Colonic mucosa (tissue), 4 donors: ENCODE measurements around the gene FBXO44. TPM values are rescaled to one million over a fixed set of nuclear protein-coding genes. Genes with fewer than 3 reads are reported as not detected.

Source experiments
- DNase-seq: peaks from one replicate; pipeline ENCODE4 v3.0.0-alpha.2; 2020
- H3K27ac ChIP-seq: fragments of 200-600 bp; one replicate; pipeline ENCODE4 v1.8.0; 2021
- H3K27me3 ChIP-seq: fragments of 200-600 bp; one replicate; pipeline ENCODE4 v1.8.0; 2021
- H3K36me3 ChIP-seq: fragments of 200-600 bp; one replicate; pipeline ENCODE4 v1.8.0; 2021
- H3K4me1 ChIP-seq: fragments of 200-600 bp; one replicate; pipeline ENCODE4 v1.8.0; 2021; ENCODE audit warnings: mild to moderate bottlenecking
- H3K4me3 ChIP-seq: fragments of 200-600 bp; one replicate; pipeline ENCODE4 v1.8.0; 2021
- H3K9ac ChIP-seq, 2 donors: one replicate each; pipeline ENCODE4 v1.7.0; 2013; ENCODE audit warnings: control low read depth in 2 of 2, low read depth in 2 of 2, low read length in 2 of 2
- H3K9me3 ChIP-seq: fragments of 200-600 bp; one replicate; pipeline ENCODE4 v1.8.0; 2021
- intact Hi-C: fragments of 100-400 bp; cut with DNase I; formaldehyde crosslinking; loops from one replicate; pipeline ENCODE4 v1.14.1; 2022
- total RNA-seq, 2 donors: library from RNA; stranded (reverse); fragmentation: NEBNext Ultra II Directional in 1 of 2; extraction: Animal tissue kit (Norgen Biotek cat#: 25700) in 1 of 2; gene quantifications; one replicate each; pipeline ENCODE4 v1.2.1, GENCODE V29; 2021
- TF ChIP-seq, protein P1 (sequence below): fragments of 200-600 bp; IDR thresholded peaks from one replicate; pipeline ENCODE4 v1.8.0; 2022; ENCODE audit warnings: antibody characterized with exemption, mild to moderate bottlenecking
- donor health status: healthy.
- donor health status: DM: no; HTN: no; CAD: no.
- donor health status: DM: no; HTN: no; CAD: no.

FBXO44 gene
- total RNA-seq, 2 donors from 2014 or later, result 5.3 to 7.5 TPM

DNA sequence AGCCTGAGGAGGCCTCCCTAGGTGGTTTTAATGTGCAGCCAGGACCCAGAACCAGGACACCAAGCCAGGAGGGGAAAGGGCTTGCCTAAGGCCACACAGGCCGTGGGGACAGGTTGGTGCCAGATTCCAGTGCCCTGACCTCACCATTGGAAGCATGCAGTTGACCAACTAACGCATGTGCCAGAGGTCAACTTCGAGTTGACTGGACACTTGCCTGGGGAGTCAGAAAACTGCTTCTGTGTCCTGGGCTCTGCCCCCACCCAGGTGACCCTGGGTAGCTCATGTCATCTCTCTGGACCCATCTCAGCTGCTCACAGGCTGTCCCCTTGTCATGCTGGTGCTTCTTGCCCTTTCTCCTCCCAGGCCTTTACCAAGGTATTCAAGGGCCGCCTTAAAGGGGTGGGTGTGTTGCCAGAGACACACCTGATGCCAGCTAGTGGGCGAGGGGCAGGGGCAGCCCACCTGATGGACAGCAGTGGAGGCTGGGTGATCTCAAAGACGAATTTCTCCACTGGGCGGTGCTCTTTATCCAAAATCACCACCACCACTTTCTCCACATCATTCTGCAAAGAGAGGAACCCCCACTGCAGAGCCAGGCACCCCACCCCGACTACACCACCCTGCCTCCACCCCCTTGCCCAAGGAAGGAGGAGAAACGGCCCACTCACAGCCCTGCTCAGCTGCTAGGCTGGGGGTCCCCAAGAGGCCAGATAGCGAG, 21.9 kb downstream of the FBXO44 start:
- TF ChIP-seq, protein P1, sequence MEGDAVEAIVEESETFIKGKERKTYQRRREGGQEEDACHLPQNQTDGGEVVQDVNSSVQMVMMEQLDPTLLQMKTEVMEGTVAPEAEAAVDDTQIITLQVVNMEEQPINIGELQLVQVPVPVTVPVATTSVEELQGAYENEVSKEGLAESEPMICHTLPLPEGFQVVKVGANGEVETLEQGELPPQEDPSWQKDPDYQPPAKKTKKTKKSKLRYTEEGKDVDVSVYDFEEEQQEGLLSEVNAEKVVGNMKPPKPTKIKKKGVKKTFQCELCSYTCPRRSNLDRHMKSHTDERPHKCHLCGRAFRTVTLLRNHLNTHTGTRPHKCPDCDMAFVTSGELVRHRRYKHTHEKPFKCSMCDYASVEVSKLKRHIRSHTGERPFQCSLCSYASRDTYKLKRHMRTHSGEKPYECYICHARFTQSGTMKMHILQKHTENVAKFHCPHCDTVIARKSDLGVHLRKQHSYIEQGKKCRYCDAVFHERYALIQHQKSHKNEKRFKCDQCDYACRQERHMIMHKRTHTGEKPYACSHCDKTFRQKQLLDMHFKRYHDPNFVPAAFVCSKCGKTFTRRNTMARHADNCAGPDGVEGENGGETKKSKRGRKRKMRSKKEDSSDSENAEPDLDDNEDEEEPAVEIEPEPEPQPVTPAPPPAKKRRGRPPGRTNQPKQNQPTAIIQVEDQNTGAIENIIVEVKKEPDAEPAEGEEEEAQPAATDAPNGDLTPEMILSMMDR, result no peak
- Histone ChIP-seq H3K36me3 (no peaks in the 10 kb centered on the region), H3K27ac (no peak overlapping the region), H3K4me1 (no peaks in the 10 kb centered on the region), H3K27me3 (no peaks in the 10 kb centered on the region), H3K9me3 (no peaks in the 10 kb centered on the region), H3K4me3 (no peak overlapping the region), H3K9ac (no peak overlapping the region)
- intact Hi-C loops, result no loop called here
- no peak for DNase-seq

DNA sequence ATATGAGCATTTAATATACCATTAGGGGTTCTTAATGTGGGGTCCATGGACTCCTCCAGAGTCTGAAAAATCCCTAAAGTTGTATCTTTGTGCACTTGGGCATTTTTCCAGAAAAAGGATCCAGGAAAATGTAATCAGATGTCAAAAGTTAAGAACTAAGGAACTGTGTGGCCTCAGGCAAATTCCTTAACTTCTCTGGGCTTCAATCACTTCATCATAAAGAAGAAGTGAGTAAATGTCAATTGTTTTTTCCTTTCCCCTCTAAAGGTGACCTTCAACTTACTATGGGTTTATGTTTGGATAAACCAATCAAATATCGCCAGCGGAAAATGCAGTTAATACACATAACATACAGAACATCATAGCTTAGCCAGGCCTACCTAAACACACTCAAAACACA, 23.8 kb downstream of the FBXO44 start:
- H3K9ac ChIP-seq, result no peak overlapping the region
- TF ChIP-seq, protein P1, result no peak
- H3K4me1 ChIP-seq, result no peaks in the 10 kb centered on the region
- H3K27me3 ChIP-seq, result peaks cover 5% of the 10 kb centered on the region
- no peak overlapping the region for H3K27ac ChIP-seq
- no peaks in the 10 kb centered on the region for H3K36me3 ChIP-seq
- intact Hi-C loops, result no loop called here
- no peaks in the 10 kb centered on the region for H3K9me3 ChIP-seq
- H3K4me3 ChIP-seq, result no peak overlapping the region
- no peak for DNase-seq

DNA sequence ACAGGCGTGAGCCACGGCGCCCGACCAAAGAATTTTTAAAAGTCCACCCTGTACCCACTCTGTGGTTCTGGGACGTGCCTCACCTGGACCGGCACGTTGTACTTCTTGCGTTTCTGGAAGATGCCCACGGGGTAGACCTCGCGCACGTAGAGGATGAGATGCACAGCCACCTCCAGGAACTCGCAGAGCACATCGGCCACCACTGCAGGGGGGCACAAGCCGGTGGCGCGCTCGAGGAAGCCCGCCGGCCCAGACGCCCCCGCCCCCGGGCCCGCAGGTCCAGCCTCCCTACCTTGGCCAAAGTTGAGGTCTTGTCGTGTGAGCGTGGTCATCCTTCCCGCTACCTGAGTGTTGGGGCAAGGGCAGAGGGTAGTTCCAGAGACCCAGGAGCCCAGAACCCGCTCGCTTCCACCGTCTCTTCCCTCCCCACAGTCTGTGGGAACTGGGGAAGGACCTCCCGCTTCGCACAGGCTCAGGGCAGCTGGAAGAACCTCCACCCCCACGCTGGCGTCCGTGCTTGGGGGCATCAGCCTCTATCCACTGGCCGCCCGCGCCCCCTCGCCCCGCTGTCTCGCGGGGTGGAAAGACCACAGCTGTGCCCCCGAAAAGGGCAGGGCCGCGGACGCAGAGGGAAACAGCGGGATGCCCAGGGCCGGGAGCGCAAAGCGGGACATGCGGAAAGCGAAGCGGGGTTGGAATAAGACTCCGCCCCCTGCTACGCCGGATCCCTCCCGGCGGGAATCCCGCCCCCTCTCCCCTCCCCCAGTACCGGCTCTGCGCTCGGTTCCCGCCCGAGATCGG, 25.8 kb downstream of the FBXO44 start:
- Histone ChIP-seq H3K4me1 (no peaks in the 10 kb centered on the region), H3K27ac (peak overlapping the region; percentile 51), H3K36me3 (no peaks in the 10 kb centered on the region), H3K27me3 (peaks cover 5% of the 10 kb centered on the region), H3K9me3 (no peaks in the 10 kb centered on the region), H3K4me3 (peak overlapping the region; percentile 77), H3K9ac (peak overlapping the region; percentile 70 to 84)
- intact Hi-C loops, result no loop called here
- TF ChIP-seq, protein P1, result no peak
- no peak for DNase-seq

DNA sequence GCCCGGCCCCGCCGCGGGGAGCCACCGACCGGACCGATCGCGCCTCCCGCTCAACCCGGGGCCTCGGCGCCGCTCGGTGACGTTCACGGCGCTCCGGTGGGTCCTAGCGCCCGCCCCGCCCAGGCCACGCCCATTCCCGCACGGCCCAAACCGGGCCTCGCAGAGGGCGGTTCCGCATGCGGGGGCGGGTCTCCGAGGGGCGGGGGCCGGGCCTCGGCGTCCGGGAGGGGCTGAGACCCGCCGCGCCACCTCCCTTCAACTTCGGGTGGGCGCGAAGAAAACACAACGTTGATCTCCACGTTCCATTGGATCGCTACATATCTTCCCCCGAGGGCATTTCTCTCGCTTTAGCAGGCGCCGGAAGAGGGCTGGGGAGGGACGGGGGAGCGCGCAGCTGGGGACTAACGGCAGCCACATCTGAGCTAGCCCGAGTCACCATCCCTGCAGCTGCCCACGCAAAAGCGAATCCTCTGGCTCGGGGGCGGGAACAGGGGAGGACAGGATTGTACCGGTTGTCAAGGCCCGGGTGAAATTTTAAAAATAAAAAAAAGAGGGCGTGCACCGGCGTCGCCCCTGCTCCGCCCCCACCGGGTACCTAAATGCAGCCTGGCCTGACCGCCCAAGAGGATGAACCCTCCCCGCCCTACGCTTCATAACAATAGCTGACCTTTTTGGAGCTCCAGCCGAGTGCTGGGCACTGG, 26.5 kb downstream of the FBXO44 start, which contains the start of gene MAD2L2:
Gene MAD2L2, minus strand, starts transcription at position 78 of the 701 bp plus-strand sequence. CDS start 547 bp downstream, outside the sequence.
- Histone ChIP-seq H3K4me1 (no peaks in the 10 kb centered on the region), H3K4me3 (peak within 1 kb of the TSS; percentile 77), H3K27ac (peak within 1 kb of the TSS; percentile 51), H3K9ac (peak within 1 kb of the TSS; percentile 70 to 84), H3K27me3 (peaks cover 5% of the 10 kb centered on the region), H3K9me3 (no peaks in the 10 kb centered on the region), H3K36me3 (no peaks in the 10 kb centered on the region)
- DNase-seq, result peak; percentile 89
- intact Hi-C loops, result no loop called here
- TF ChIP-seq, protein P1, result no peak

DNA sequence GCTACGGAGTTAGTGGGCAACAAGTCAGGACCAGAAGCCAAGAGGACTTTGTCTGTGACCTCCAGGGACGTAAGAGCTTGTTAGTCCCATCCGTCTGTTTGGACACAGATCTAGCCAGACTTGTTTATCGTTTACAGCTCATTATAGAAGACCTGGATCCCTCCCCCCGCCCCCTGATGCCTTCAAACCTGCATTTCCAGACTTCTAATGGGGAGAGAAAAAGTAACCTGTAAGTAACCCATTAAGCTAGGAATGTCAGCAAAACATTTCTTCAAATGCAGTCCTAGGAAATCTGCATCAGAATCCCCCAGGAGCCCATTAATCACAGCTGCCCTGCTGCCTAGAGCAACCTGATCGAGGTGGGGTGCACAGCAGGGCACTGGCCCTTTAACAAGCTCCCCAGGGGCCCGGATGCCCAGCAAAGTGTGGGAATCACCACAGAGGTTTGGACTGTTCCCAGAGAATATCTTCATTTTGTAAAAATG, 27.7 kb downstream of the FBXO44 start:
- Histone ChIP-seq H3K36me3 (no peaks in the 10 kb centered on the region), H3K4me3 (no peak overlapping the region), H3K4me1 (no peaks in the 10 kb centered on the region), H3K9ac (no peak overlapping the region), H3K9me3 (no peaks in the 10 kb centered on the region), H3K27ac (no peak overlapping the region), H3K27me3 (peaks cover 5% of the 10 kb centered on the region)
- intact Hi-C loops, result no loop called here
- DNase-seq, result no peak
- TF ChIP-seq, protein P1, result no peak
